ENCODE data around the gene SH3BGRL2. TPM values are rescaled to one million over a fixed set of nuclear protein-coding genes. Genes with fewer than 3 reads are reported as not detected.

The SH3BGRL2 gene
- total and polyA plus RNA-seq, 2 of the 8 experiments (the other 6 are each of a cell fraction or from before 2014, with no cell fraction given) = 6.0 to 20.3 TPM

DNA sequence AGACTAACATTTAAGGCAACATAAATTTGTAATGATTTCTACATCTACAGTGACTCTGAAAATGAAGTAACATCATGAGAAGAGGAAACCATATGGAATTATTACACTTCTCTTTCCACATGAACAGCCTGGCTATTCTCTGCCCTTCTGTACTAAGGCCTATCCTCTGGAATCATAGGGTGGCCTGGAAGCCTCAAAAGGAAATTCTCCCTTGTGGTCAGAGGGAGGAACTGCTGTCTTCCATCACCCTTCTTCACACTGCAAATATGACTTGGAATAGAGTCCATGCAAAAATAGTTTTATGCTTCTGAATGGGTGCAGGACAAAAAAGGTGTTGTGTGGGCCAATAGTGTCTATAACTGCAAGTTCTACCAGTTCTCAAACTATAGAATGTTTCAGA lies 44.6 kb upstream of the SH3BGRL2 start:
- Histone ChIP-seq H3K27me3 (replicated peaks in 1 of 4; ENCODE audit: control insufficient read depth in 3 of 4, extremely low read depth in 1 of 4, insufficient read depth in 3 of 4, low read length in 3 of 4) (no peaks in the 10 kb centered on the region), H3K18ac (ENCODE audit: extremely low read depth, low read length) (no peak overlapping the region), H3K4me1 (replicated peaks in 1 of 4; ENCODE audit: control insufficient read depth in 3 of 4, insufficient read depth in 4 of 4, low read length in 3 of 4) (no peaks in the 10 kb centered on the region), H3K36me3 (ENCODE audit: control insufficient read depth in 2 of 4, insufficient read depth in 4 of 4, low read length in 3 of 4) (no peaks in the 10 kb centered on the region), H3K4ac (replicated peaks; ENCODE audit: insufficient read length, low read depth, low read length) (no peak overlapping the region), H3K4me2 (ENCODE audit: insufficient read depth in 1 of 2, low read depth in 2 of 2, low read length in 2 of 2) (no peak overlapping the region), H2BK20ac (ENCODE audit: low read length) (no peak overlapping the region), H4K91ac (replicated peaks; ENCODE audit: insufficient read length, low read length) (no peak overlapping the region), H3K14ac (ENCODE audit: insufficient read length) (no peak overlapping the region), H3K23me2 (ENCODE audit: low read depth, low read length) (no peaks in the 10 kb centered on the region), H3K9me3 (ENCODE audit: insufficient read depth in 2 of 2, low read depth in 1 of 2, low read length in 1 of 2) (no peaks in the 10 kb centered on the region), H3K56ac (replicated peaks; ENCODE audit: insufficient read length, low read depth, low read length) (no peak overlapping the region), H3K79me2 (ENCODE audit: control insufficient read depth in 1 of 2, insufficient read depth in 2 of 2, low read length in 2 of 2) (no peaks in the 10 kb centered on the region), H3K9ac (replicated peaks in 1 of 4; ENCODE audit: extremely low read depth in 1 of 4, low read depth in 3 of 4, low read length in 3 of 4) (no peak overlapping the region), H4K5ac (ENCODE audit: insufficient read length, low read depth, low read length) (no peak overlapping the region), H3K79me1 (ENCODE audit: low read depth, low read length) (no peaks in the 10 kb centered on the region), H4K20me1 (replicated peaks in 1 of 2; ENCODE audit: control insufficient read depth in 1 of 2, insufficient read depth in 2 of 2, low read length in 2 of 2) (no peaks in the 10 kb centered on the region), H3K23ac (ENCODE audit: insufficient read length) (no peak overlapping the region), H3K4me3 (ENCODE audit: extremely low read depth in 1 of 4, insufficient read depth in 2 of 4, low read depth in 3 of 4, low read length in 4 of 4) (no peak overlapping the region), H2AK5ac (ENCODE audit: low read depth, low read length) (no peak overlapping the region), H2BK12ac (ENCODE audit: low read depth, low read length) (no peak overlapping the region), H2BK120ac (replicated peaks; ENCODE audit: low read depth, low read length) (no peak overlapping the region), H2BK15ac (ENCODE audit: low read length) (no peak overlapping the region), H2BK5ac (ENCODE audit: low read depth, low read length) (no peak overlapping the region), H3K27ac (ENCODE audit: low read depth, low read length) (no peak overlapping the region), H4K8ac (ENCODE audit: extremely low read depth, insufficient read depth, low read length) (no peak overlapping the region), H2AFZ (ENCODE audit: low read length) (no peak overlapping the region)
- TF ChIP-seq, protein P1, sequence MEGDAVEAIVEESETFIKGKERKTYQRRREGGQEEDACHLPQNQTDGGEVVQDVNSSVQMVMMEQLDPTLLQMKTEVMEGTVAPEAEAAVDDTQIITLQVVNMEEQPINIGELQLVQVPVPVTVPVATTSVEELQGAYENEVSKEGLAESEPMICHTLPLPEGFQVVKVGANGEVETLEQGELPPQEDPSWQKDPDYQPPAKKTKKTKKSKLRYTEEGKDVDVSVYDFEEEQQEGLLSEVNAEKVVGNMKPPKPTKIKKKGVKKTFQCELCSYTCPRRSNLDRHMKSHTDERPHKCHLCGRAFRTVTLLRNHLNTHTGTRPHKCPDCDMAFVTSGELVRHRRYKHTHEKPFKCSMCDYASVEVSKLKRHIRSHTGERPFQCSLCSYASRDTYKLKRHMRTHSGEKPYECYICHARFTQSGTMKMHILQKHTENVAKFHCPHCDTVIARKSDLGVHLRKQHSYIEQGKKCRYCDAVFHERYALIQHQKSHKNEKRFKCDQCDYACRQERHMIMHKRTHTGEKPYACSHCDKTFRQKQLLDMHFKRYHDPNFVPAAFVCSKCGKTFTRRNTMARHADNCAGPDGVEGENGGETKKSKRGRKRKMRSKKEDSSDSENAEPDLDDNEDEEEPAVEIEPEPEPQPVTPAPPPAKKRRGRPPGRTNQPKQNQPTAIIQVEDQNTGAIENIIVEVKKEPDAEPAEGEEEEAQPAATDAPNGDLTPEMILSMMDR (IDR thresholded peaks at IDR 0.05; ENCODE audit: control extremely low read depth in 1 of 3, insufficient read depth in 1 of 3, low read depth in 1 of 3, low read length in 3 of 3) = peak in 2 of 3 experiments; percentile 36 to 71; a peak in 2 of 4 replicates
- TF ChIP-seq KDM5A (IDR thresholded peaks at IDR 0.05; ENCODE audit: low read length) = no peak
- TF ChIP-seq RAD21 (IDR thresholded peaks at IDR 0.05 in 1 of 2, conservative IDR thresholded peaks at IDR 0.05 in 1 of 2; ENCODE audit: low read depth in 2 of 2, low read length in 2 of 2) = peak; percentile 43 to 55
- no peak for DNase-seq (ENCODE audit: low read depth in 1 of 2, low spot score in 2 of 2)
- peak; percentile 78 for FAIRE-seq
- ChIA-PET CTCF (ENCODE audit: partially characterized antibody) (interaction anchor here (1.2 kb wide), 1 partner anchor 36 kb away, joined by 4 read pairs; no protein-coding TSS in a partner anchor), POLR2A (ENCODE audit: partially characterized antibody) (no interaction called here)

Data from H1 (cell line).